Transverse colon (tissue), 4 donors: ENCODE data around the gene PNPT1. TPM values are rescaled to one million over a fixed set of nuclear protein-coding genes. Genes with fewer than 3 reads are reported as not detected.
A peak's percentile ranks its signal among the peaks of the same experiment; 100 is the strongest.
"Not testable (repeated sequence)": the region's sequence is repeated elsewhere in the genome, so short reads cannot be mapped to it uniquely, and the experiment has no call there.

Experiments
- DNase-seq: peaks from one replicate; pipeline ENCODE4 v3.0.0-alpha.2; 2019
- H3K27ac ChIP-seq, 4 donors: fragments of 200-600 bp; sonication (generic); 2 replicates each; pipeline ENCODE4 v1.5.1; 2016 to 2018; ENCODE audit warnings: inconsistent platforms in 4 of 4
- H3K27me3 ChIP-seq: fragments of 200-600 bp; sonication (generic); 2 replicates; pipeline ENCODE4 v1.5.1; 2017; ENCODE audit warnings: inconsistent platforms
- H3K36me3 ChIP-seq, 4 donors: fragments of 200-600 bp; sonication (generic); 2 replicates each; pipeline ENCODE4 v1.5.1; 2017 to 2019; ENCODE audit warnings: inconsistent platforms in 4 of 4
- H3K4me1 ChIP-seq, 4 donors: fragments of 200-600 bp; sonication (generic); 2 replicates each; pipeline ENCODE4 v1.5.1; 2017 to 2020; ENCODE audit warnings: inconsistent platforms in 4 of 4
- H3K4me3 ChIP-seq, 4 donors: fragments of 200-600 bp; sonication (generic); 1 replicate in 1 of 4; 2 replicates in 3 of 4; pipeline versions ENCODE4 v1.5.1 to v1.6.1; 2017 to 2019; ENCODE audit warnings: inconsistent platforms in 4 of 4
- H3K9me3 ChIP-seq, 2 donors: fragments of 200-600 bp; sonication (generic); 2 replicates each; pipeline ENCODE4 v1.5.1; 2017 to 2019; ENCODE audit warnings: inconsistent platforms in 2 of 2
- CTCF ChIP-seq, 5 experiments: fragments of 200-600 bp in 3 of 5; fragments of 450-650 bp in 2 of 5; sonication (generic) in 3 of 5; IDR thresholded peaks; 1 replicate in 2 of 5; 2 replicates in 3 of 5; pipeline ENCODE4 v1.5.1; 2016 to 2017; ENCODE audit warnings: antibody characterized with exemption in 5 of 5, inconsistent platforms in 3 of 5, mild to moderate bottlenecking in 2 of 5, moderate library complexity in 1 of 5
- EP300 ChIP-seq: sonication (generic); formaldehyde crosslinking; IDR thresholded peaks from one replicate; pipeline ENCODE4 v1.6.1; 2017; ENCODE audit warnings: antibody characterized with exemption, low read depth
- POLR2A ChIP-seq: fragments of 450-650 bp; IDR thresholded peaks from one replicate; pipeline ENCODE4 v1.6.1; 2016; ENCODE audit warnings: antibody characterized with exemption, mild to moderate bottlenecking, moderate library complexity
- POLR2AphosphoS5 ChIP-seq, 3 donors: sonication (generic); formaldehyde crosslinking; IDR thresholded peaks; one replicate each; pipeline ENCODE4 v1.6.1; 2016; ENCODE audit warnings: antibody characterized with exemption in 3 of 3
- WGBS, 2 donors: methylation state at CpG; one replicate each; pipeline ENCODE4 v1.1.5; 2018; ENCODE audit warnings: low coverage in 1 of 2; 5-methylcytosine and 5-hydroxymethylcytosine counted together
- in situ Hi-C, 4 donors: fragments of 200-750 bp; cut with MboI; loops; one replicate each; pipeline versions ENCODE4 v1.15.0 to v1.15.1; 2017; ENCODE audit warnings: low sequenced_read_pairs in 3 of 4, low pct_ligation_motif_present in 1 of 4, low pct_unique_long_range_greater_than_20kb in 1 of 4
- intact Hi-C: fragments of 100-400 bp; cut with DNase I; formaldehyde crosslinking; loops from one replicate; pipeline ENCODE4 v1.15.1; 2023; ENCODE audit warnings: low total_unique reads
- total RNA-seq, 4 donors: library from RNA; depleted of rRNA; stranded (reverse); fragments of >200 nt; gene quantifications; one replicate each; pipeline ENCODE4 v1.1.0, GENCODE V29; 2016

PNPT1 gene
- total RNA-seq, 4 donors from 2014 or later, result 2.2 to 14.9 (median 9.1) TPM

GRCh38 chr2:55705027-55705653, 11.5 kb upstream of the PNPT1 start:
- TF ChIP-seq CTCF (IDR thresholded peaks at IDR 0.05) (no peak), POLR2A (no peak), EP300 (no peak), POLR2AphosphoS5 (IDR thresholded peaks at IDR 0.05) (no peak)
- no peak for DNase-seq
- Histone ChIP-seq H3K27me3 (no peaks in the 10 kb centered on the region), H3K4me1 (no peaks in the 10 kb centered on the region), H3K4me3 (no peak overlapping the region), H3K27ac (no peak overlapping the region), H3K36me3 (no peaks in the 10 kb centered on the region), H3K9me3 (no peaks in the 10 kb centered on the region)
- 69 to 78% methylated on average over 7 of the region's 7 CpGs for WGBS, 2 donors
- intact Hi-C loops, result no loop called here
- in situ Hi-C loops, result loop anchor here in 1 of 4 donors (25.0 kb wide), 1 partner anchor 432 kb away; no protein-coding TSS in a partner anchor

GRCh38 chr2:55703350-55703749, 9.7 kb upstream of the PNPT1 start:
- no peaks in the 10 kb centered on the region for H3K36me3 ChIP-seq
- intact Hi-C loops, result no loop called here
- DNase-seq, result no peak
- no peak overlapping the region for H3K4me3 ChIP-seq
- WGBS, 2 donors, result 25 to 55% methylated on average over 2 to 4 of the region's 4 CpGs
- H3K4me1 ChIP-seq, result no peaks in the 10 kb centered on the region
- H3K9me3 ChIP-seq, result no peaks in the 10 kb centered on the region
- TF ChIP-seq EP300, result no peak
- TF ChIP-seq POLR2AphosphoS5 (IDR thresholded peaks at IDR 0.05), result no peak
- TF ChIP-seq POLR2A, result no peak
- no peak for TF ChIP-seq CTCF (IDR thresholded peaks at IDR 0.05)
- no peak overlapping the region for H3K27ac ChIP-seq
- in situ Hi-C loops, result loop anchor here in 1 of 4 donors (25.0 kb wide), 1 partner anchor 434 kb away; no protein-coding TSS in a partner anchor
- no peaks in the 10 kb centered on the region for H3K27me3 ChIP-seq

- DNase-seq, intact Hi-C loops, in situ Hi-C loops, H3K9me3 ChIP-seq, H3K36me3 ChIP-seq, H3K27me3 ChIP-seq: not testable (repeated sequence)
- Histone ChIP-seq H3K4me3 (peak overlapping the region in 3 of 4 donors; percentile 44 to 77 (median 66)), H3K27ac (peak overlapping the region in 2 of 4 donors; percentile 2 to 45), H3K4me1 (peaks cover 0 to 17% (median 13%) of the 10 kb centered on the region in 4 donors)
- 22 to 26% methylated on average over 3 to 5 of the region's 5 CpGs for WGBS, 2 donors
These were observed 904 bp downstream of the PNPT1 start for GRCh38 chr2:55692740-55693139.

- no peaks in the 10 kb centered on the region for H3K9me3 ChIP-seq
- no peak overlapping the region for H3K27ac ChIP-seq
- no peaks in the 10 kb centered on the region for H3K27me3 ChIP-seq
- WGBS, 2 donors, result 79 to 84% methylated on average over 3 of the region's 3 CpGs
- H3K4me3 ChIP-seq, result no peak overlapping the region
- no peak for DNase-seq
- peaks cover 0 to 49% (median 0%) of the 10 kb centered on the region in 4 donors for H3K36me3 ChIP-seq
- no peaks in the 10 kb centered on the region for H3K4me1 ChIP-seq
- intact Hi-C loops (loop anchor here (1.0 kb wide), 1 partner anchor 9 kb away; no protein-coding TSS in a partner anchor), in situ Hi-C loops (no loop called here)
- TF ChIP-seq EP300 (no peak), CTCF (IDR thresholded peaks at IDR 0.05) (no peak), POLR2A (no peak), POLR2AphosphoS5 (IDR thresholded peaks at IDR 0.05) (no peak)
These were observed 21.0 kb downstream of the PNPT1 start for GRCh38 chr2:55672630-55673029.

GRCh38 chr2:55668956-55669355, 24.7 kb downstream of the PNPT1 start:
- no peak overlapping the region for H3K27ac ChIP-seq
- TF ChIP-seq CTCF (IDR thresholded peaks at IDR 0.05) (no peak), POLR2AphosphoS5 (IDR thresholded peaks at IDR 0.05) (no peak), EP300 (no peak), POLR2A (no peak)
- peaks cover 0 to 44% (median 3%) of the 10 kb centered on the region in 4 donors for H3K36me3 ChIP-seq
- no peaks in the 10 kb centered on the region for H3K9me3 ChIP-seq
- intact Hi-C loops (no loop called here), in situ Hi-C loops (no loop called here)
- H3K27me3 ChIP-seq, result no peaks in the 10 kb centered on the region
- no peak overlapping the region for H3K4me3 ChIP-seq
- no peak for DNase-seq
- peaks cover 0 to 3% (median 1%) of the 10 kb centered on the region in 4 donors for H3K4me1 ChIP-seq
